Breast epithelium (tissue), 4 donors: ENCODE data around the gene CACHD1. TPM values are rescaled to one million over a fixed set of nuclear protein-coding genes. Genes with fewer than 3 reads are reported as not detected.
"Not testable (repeated sequence)": the region's sequence is repeated elsewhere in the genome, so short reads cannot be mapped to it uniquely, and the experiment has no call there.

Source experiments
- DNase-seq, 2 donors: peaks; one replicate each; pipeline ENCODE4 v3.0.0-alpha.2; 2019; ENCODE audit warnings: low spot score in 2 of 2
- H3K27ac ChIP-seq, 2 donors: fragments of 200-600 bp; sonication (generic) in 1 of 2; one replicate each; pipeline ENCODE4 v1.5.1; 2016 to 2019; ENCODE audit warnings: mild to moderate bottlenecking in 1 of 2
- H3K27me3 ChIP-seq, 2 donors: fragments of 200-600 bp; sonication (generic) in 1 of 2; one replicate each; pipeline versions ENCODE4 v1.5.1 to v1.6.0; 2017 to 2019; ENCODE audit warnings: control low read depth in 1 of 2, mild to moderate bottlenecking in 1 of 2
- H3K36me3 ChIP-seq: fragments of 200-600 bp; one replicate; pipeline ENCODE4 v1.5.1; 2019
- H3K4me1 ChIP-seq, 2 donors: fragments of 200-600 bp; sonication (generic); one replicate each; pipeline ENCODE4 v1.5.1; 2016 to 2019; ENCODE audit warnings: control low read depth in 1 of 2
- H3K4me3 ChIP-seq, 3 donors: fragments of 200-600 bp; sonication (generic); 1 replicate in 2 of 3; 2 replicates in 1 of 3; pipeline ENCODE4 v1.5.1; 2016 to 2019; ENCODE audit warnings: mild to moderate bottlenecking in 3 of 3, moderate library complexity in 2 of 3
- H3K9me3 ChIP-seq, 2 donors: fragments of 200-600 bp; sonication (generic) in 1 of 2; one replicate each; pipeline ENCODE4 v1.5.1; 2016 to 2019; ENCODE audit warnings: control low read depth in 1 of 2
- POLR2A ChIP-seq: fragments of 450-650 bp; IDR thresholded peaks from one replicate; pipeline ENCODE4 v1.6.1; 2016; ENCODE audit warnings: antibody characterized with exemption, mild to moderate bottlenecking, moderate library complexity
- POLR2AphosphoS5 ChIP-seq, 3 donors: sonication (generic); formaldehyde crosslinking; IDR thresholded peaks; one replicate each; pipeline ENCODE4 v1.6.1; 2017; ENCODE audit warnings: antibody characterized with exemption in 3 of 3
- intact Hi-C: fragments of 100-400 bp; cut with DNase I; formaldehyde crosslinking; loops from one replicate; pipeline ENCODE4 v1.15.1; 2023; ENCODE audit warnings: low total_unique reads
- total RNA-seq, 3 donors: library from RNA; depleted of rRNA; stranded (reverse); fragments of >200 nt; gene quantifications; one replicate each; pipeline ENCODE4 v1.1.0, GENCODE V29; 2016
- TF ChIP-seq, protein P1 (sequence below), 3 donors: fragments of 450-650 bp; IDR thresholded peaks; one replicate each; pipeline ENCODE4 v1.5.1; 2016 to 2017; ENCODE audit warnings: antibody characterized with exemption in 3 of 3, mild to moderate bottlenecking in 3 of 3, moderate library complexity in 3 of 3

Gene CACHD1
- total RNA-seq, 3 donors from 2014 or later = 21.6 to 31.9 (median 25.3) TPM

- no peak for DNase-seq
- intact Hi-C loops = no loop called here
- H3K4me1 ChIP-seq = no peaks in the 10 kb centered on the region
- no peak for TF ChIP-seq POLR2A
- TF ChIP-seq POLR2AphosphoS5 (IDR thresholded peaks at IDR 0.05) = no peak
- TF ChIP-seq, protein P1, sequence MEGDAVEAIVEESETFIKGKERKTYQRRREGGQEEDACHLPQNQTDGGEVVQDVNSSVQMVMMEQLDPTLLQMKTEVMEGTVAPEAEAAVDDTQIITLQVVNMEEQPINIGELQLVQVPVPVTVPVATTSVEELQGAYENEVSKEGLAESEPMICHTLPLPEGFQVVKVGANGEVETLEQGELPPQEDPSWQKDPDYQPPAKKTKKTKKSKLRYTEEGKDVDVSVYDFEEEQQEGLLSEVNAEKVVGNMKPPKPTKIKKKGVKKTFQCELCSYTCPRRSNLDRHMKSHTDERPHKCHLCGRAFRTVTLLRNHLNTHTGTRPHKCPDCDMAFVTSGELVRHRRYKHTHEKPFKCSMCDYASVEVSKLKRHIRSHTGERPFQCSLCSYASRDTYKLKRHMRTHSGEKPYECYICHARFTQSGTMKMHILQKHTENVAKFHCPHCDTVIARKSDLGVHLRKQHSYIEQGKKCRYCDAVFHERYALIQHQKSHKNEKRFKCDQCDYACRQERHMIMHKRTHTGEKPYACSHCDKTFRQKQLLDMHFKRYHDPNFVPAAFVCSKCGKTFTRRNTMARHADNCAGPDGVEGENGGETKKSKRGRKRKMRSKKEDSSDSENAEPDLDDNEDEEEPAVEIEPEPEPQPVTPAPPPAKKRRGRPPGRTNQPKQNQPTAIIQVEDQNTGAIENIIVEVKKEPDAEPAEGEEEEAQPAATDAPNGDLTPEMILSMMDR (IDR thresholded peaks at IDR 0.05) = no peak
- H3K36me3 ChIP-seq = no peaks in the 10 kb centered on the region
- H3K4me3 ChIP-seq = no peak overlapping the region
- H3K9me3 ChIP-seq = no peaks in the 10 kb centered on the region
- H3K27ac ChIP-seq = peak overlapping the region in 1 of 2 donors; percentile 5
- no peaks in the 10 kb centered on the region for H3K27me3 ChIP-seq
Observed at GRCh38 chr1:64502931-64503330, 33.0 kb downstream of the CACHD1 start.

- H3K27me3 ChIP-seq = no peaks in the 10 kb centered on the region
- H3K9me3 ChIP-seq = no peaks in the 10 kb centered on the region
- H3K4me3 ChIP-seq = peak overlapping the region; percentile 39 to 73 (median 62)
- H3K36me3 ChIP-seq = no peaks in the 10 kb centered on the region
- TF ChIP-seq POLR2A = no peak
- TF ChIP-seq, protein P1 (IDR thresholded peaks at IDR 0.05) = no peak
- H3K27ac ChIP-seq = peak overlapping the region; percentile 80 to 91
- H3K4me1 ChIP-seq = no peaks in the 10 kb centered on the region
- DNase-seq = no peak
- intact Hi-C loops = no loop called here
Observed at GRCh38 chr1:64505232-64505943, 35.5 kb downstream of the CACHD1 start.

- Histone ChIP-seq H3K4me3 (peak overlapping the region; percentile 39 to 73 (median 62)), H3K9me3 (no peaks in the 10 kb centered on the region), H3K27me3 (no peaks in the 10 kb centered on the region), H3K27ac (peak overlapping the region; percentile 80 to 91), H3K36me3 (no peaks in the 10 kb centered on the region), H3K4me1 (no peaks in the 10 kb centered on the region)
- DNase-seq = peak; percentile 52 to 56
- intact Hi-C loops = no loop called here
- TF ChIP-seq, protein P1 (IDR thresholded peaks at IDR 0.05) = no peak
- TF ChIP-seq POLR2A (no peak), POLR2AphosphoS5 (IDR thresholded peaks at IDR 0.05) (no peak)
Observed at GRCh38 chr1:64505944-64506655, 36.2 kb downstream of the CACHD1 start.

- Histone ChIP-seq H3K4me1 (peaks cover 0 to 5% of the 10 kb centered on the region in 2 donors), H3K27ac (peak overlapping the region; percentile 23 to 43), H3K4me3 (no peak overlapping the region), H3K36me3 (no peaks in the 10 kb centered on the region), H3K27me3 (no peaks in the 10 kb centered on the region), H3K9me3 (no peaks in the 10 kb centered on the region)
- no peak for DNase-seq
- intact Hi-C loops = no loop called here
- TF ChIP-seq POLR2AphosphoS5 (IDR thresholded peaks at IDR 0.05) (no peak), POLR2A (no peak)
- TF ChIP-seq, protein P1 (IDR thresholded peaks at IDR 0.05) = no peak
Observed at GRCh38 chr1:64508629-64509028, 38.7 kb downstream of the CACHD1 start.

DNA sequence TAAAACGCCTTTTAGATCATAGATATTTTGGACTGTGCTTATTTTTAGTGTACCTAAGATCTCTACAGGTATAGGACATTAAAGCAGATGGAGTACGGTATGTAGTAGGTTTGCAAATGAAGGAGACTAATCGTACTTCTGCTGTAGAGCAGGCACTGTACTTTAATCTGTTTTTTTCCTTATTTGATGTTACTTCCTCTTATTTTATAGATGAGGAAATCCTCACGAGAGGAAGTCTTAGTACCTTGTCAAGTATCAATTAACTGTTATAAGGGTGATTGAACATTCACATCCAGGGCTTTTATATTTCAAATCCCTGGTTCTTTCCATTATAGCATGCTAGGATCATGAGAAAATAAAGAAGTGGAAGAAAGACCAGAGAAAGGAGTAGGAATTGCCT, 41.1 kb downstream of the CACHD1 start:
- Histone ChIP-seq H3K9me3 (no peaks in the 10 kb centered on the region), H3K27ac (no peak overlapping the region), H3K27me3 (no peaks in the 10 kb centered on the region), H3K4me1 (peaks cover 0 to 22% of the 10 kb centered on the region in 2 donors), H3K36me3 (no peaks in the 10 kb centered on the region), H3K4me3 (no peak overlapping the region)
- intact Hi-C loops = no loop called here
- no peak for TF ChIP-seq POLR2AphosphoS5 (IDR thresholded peaks at IDR 0.05)
- DNase-seq = no peak

- H3K4me3 ChIP-seq, H3K27me3 ChIP-seq, H3K9me3 ChIP-seq, DNase-seq, H3K36me3 ChIP-seq, intact Hi-C loops: not testable (repeated sequence)
- peaks cover 0 to 30% of the 10 kb centered on the region in 2 donors for H3K4me1 ChIP-seq
- peak overlapping the region; percentile 25 to 49 for H3K27ac ChIP-seq
Observed at GRCh38 chr1:64512206-64512605, 42.3 kb downstream of the CACHD1 start.
